NCI-H2171 treated with DMSO at 0.1 percent for 48 hours (cell line): ENCODE results near the gene OR4K1.
"Not testable (repeated sequence)": the region's sequence is repeated elsewhere in the genome, so short reads cannot be mapped to it uniquely, and the experiment has no call there.

Experiments
- DNase-seq: peaks from one replicate; lab custom pipeline; 2025; lab: John Stamatoyannopoulos, UW

The OR4K1 gene, protein sequence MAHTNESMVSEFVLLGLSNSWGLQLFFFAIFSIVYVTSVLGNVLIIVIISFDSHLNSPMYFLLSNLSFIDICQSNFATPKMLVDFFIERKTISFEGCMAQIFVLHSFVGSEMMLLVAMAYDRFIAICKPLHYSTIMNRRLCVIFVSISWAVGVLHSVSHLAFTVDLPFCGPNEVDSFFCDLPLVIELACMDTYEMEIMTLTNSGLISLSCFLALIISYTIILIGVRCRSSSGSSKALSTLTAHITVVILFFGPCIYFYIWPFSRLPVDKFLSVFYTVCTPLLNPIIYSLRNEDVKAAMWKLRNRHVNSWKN

DNA sequence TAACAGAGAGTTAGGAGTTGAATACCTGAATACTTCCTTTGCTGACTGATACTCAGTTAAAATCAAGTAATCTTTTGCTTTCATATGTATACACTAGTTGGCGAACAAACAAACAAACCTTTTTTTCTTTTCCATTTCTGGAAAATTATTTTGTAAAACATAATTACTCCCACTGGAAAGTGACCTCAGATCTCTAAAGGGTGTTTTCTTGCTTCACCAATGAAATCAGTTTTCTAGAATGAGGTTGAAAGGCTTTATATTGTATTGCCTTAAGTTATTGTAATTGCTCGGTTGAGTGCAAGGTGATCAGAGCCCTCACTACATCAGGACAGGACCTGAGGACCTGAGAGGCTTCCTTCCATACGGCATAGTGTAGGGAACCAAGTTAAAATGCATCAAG is at the start of gene OR4K1:
Gene OR4K1, plus strand, starts transcription at position 301 of the 400 bp plus-strand sequence. CDS start 4,750 bp downstream, outside the sequence.
- DNase-seq = no peak

DNA sequence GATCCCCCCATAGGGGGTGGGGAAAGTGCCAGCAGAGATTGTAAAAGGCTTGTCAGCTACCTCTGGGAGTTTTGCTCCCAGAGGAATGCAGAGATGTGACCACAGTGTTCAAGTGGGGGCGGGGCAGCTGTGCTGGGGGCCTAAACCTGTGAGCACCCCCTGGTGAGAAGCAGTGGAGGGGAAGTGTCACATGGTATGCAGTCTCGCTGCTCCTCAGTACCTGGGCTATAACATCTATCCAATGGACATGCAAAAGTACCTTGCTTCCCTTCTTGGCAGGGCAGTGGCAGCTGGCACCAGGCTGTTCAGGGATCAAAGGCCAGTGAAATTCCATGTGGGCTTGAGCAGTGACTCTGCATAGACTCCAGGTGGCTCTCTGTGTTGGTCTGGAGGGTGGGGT is 35.4 kb upstream of the OR4K1 start:
- no peak for DNase-seq

DNA sequence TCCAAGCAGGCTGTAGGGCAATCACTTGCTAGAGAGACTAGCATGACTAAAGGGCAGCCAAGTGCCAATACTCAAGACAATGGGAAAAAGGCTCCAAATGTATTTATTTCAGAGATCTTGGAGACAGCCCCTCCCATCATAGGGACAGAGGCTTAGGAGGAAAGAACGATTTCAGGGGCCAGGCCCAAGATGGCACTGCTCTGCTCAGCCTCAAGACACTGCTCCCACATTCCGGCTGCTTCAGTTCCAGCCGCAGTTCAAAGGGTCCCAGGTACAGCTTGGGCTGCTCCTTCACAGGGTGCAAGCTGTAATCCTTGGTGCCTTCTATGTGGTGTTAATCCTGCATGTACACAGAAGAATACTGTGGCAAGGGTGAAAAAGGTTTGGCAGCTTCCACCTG is 29.7 kb upstream of the OR4K1 start:
- no peak for DNase-seq

DNA sequence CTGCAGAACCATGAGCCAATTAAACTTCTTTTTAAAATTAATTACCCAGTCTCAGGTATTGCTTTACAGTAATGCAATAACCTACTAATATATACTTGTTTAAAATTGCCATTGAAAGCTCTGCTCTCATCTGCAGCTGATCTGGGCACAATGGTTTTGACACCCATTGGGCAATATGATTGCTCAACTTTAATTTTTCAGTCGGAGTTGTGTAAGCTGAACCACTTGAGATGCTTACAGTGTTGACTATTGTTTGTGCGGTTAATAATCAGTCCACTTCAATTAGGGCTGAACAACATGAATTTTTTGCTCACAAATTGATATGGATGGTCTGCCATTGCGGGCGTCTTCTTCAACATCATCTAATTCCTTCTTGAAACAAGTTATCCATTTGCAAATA is 28.3 kb upstream of the OR4K1 start:
- no peak for DNase-seq

DNA sequence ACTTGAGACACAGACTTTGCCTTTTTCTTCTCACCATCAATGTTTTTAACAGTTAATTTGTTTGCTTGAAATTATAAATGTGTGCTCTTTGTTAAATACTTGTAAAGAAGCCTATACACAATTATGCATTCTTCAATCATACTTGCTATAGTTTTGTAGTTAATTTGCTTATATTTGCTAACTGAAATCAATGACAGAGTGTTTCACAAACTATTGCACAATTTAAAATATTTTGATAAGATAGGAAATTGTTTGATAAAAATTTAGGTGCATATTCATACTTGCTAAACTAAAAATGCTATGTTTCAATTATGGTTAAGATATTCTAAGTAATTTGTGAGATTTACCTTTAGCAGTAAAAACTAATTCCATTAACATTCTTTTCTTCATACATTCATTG is 24.1 kb upstream of the OR4K1 start:
- DNase-seq = no peak

GRCh38 chr14:19911114-19911513 is 19.6 kb upstream of the OR4K1 start:
- DNase-seq = no peak

DNA sequence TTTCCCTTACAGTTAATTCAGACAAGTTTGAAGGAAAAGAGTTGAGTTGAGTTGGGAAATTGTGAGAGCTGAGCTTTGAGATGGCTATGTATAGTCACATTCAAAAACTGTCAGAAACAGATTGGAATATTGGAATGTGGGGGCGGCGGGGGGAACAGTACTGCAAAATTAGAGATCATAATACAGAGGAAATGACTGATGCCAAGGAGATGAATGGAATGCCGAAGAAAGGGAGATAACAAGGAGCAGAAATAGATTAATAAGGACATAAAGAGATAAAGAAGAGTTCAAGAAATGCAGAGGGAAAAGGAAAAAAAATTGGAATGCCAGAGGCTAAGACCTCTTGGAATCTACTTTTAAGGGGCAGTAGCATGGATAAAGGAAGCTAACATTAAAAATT is 13.5 kb upstream of the OR4K1 start:
- DNase-seq = no peak

GRCh38 chr14:19917955-19918518 is 12.7 kb upstream of the OR4K1 start:
- DNase-seq = no peak

DNA sequence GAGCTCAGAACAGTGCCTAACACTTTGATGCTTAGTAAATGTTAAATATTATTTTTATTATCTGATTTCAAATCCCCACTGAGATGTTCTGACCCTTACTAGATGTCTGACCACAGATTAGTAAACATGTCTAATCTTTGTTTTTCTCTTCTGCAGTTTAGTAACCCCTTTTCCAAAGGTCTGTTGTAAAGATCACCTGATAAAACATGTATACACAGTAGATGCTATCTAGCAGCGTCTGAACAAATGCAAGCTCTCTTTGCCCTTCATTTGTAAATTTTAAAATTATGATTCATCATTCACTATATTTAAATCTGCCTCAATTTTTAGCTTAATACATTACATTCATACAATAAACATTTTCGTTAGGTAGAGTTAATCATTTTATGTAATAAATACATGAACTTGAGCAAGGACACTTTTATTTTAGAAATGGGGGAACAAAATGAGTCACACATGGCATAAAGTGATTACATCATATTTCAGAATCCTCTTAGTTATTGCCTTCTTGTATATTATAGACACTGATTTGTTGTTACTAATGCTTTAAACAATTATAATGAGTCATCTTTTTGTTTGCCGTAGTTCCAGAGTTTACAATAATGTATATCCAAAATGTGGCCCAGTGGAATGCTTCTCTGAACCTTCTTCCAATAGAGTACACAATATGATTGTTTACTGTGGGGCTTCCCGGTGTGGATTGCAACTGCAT is 12.0 kb upstream of the OR4K1 start:
- no peak for DNase-seq

DNA sequence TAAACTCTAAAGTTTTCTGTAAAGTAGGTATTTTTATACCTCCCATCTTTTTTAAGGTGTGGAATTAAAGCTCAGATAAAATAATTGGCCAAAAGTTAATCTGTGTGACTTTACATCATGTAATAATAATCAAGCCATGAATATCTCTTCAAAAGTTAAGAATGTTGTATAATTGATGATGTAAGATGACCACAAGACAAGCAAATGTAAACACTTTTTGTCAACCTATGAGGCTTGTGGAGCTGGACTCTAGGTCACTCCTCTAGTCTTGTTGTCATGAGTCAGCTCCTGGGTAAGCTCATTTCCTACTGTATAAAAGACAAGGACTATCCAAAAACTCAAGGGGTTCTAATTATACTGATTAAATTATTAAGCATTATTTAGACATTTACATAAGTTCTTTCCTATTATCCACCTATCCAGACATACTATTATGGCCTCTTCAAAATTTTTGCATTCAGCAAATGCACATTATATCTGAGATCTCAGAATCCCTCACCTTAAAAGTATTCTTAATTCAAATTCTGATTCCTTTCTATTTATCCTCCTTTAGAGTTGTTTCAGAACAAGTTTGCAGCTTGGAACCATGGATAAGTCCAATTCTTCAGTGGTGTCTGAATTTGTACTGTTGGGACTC is 10.6 kb upstream of the OR4K1 start, which contains the start of gene OR4K5:
Gene OR4K5, plus strand, starts transcription at position 587 of the 637 bp plus-strand sequence. Its CDS starts 0 bp downstream, at position 587.
- no peak for DNase-seq

GRCh38 chr14:19941668-19942067 is 11.0 kb downstream of the OR4K1 start:
- no peak for DNase-seq

DNA sequence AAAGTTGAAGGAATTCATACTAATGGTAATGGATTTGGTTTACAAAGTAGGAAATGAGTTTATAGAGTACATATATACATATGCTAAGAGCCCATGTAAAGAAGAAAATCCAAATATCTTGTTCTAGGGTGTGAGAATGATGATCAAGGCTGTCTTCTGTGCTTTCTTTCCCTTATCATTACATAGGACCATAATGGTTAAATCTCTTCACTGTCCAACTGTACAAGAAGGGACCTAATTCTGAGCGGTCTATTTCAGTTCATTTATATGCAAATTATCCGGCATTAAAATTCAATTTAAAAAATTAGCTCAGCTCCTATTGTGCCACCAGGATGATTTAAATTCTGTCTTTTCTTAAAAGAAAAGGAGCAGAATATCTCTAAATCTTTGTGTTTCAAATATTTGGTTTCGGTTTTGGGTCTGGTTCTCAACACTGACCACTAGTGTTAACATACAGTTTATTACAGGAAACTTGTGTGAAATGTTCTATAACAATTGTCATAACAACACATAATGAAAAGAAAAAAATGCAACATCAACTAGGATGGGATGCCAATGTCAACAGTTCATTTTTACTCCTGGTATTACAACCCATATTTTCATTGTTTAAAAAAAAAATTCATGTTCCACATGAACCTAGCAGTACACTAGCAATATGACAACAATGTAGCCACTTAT is 16.8 kb downstream of the OR4K1 start:
- no peak for DNase-seq

- no peak for DNase-seq
Measured at GRCh38 chr14:19949218-19949617, 18.5 kb downstream of the OR4K1 start.

DNA sequence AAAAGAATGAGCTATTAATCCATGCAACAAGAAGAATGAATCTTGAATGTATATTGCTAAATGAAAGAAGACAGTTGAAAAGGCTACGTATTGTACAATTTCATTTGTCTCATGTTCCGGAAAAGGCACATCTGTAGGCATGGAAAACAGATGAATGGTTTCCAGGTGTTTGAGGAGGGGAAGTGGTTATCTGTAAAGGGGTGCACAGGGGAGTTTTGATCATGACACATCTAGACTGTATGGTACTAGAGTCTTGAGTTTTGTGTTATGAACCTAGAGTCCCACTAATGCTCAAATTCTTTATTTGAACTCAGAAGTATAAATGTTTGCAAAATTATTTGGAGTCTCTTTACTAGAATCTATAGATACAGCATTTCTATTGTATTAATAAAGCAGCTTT is 39.0 kb downstream of the OR4K1 start:
- not testable (repeated sequence) for DNase-seq

DNA sequence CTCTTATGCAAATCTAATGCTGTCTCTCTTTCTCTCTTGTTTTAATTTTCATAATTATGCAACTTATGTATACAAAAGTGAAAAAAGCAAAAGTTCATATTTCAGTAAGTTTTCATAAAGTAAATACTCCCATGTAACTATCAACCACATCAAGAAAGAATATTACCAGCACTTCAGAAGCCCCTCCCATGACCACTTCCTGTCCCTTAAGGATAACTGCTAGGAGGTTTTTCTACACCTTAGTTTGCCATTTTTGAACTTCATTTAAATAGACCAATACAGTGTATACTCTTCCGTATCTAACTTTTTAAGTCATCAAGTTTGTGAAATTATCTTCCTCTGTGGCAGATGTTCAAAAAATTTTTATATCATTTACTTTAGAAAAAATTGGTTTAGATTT is 44.1 kb downstream of the OR4K1 start:
- no peak for DNase-seq

DNA sequence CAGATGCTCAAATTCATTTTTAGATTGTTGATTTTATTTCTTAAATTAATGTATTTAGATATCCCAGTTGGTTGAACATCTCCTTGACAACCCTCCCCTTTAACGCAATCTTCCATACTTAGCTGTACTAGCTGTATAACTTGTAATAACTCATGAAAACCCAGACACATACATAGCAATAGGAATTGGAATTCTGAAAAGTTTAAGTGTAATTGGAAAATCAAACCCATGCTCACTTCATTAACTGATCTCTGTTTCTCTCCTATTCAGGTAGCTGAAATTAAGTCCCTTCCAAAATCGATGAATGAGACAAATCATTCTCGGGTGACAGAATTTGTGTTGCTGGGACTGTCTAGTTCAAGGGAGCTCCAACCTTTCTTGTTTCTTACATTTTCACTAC is 44.6 kb downstream of the OR4K1 start, which contains the start of gene OR4K15:
Gene OR4K15, plus strand, starts transcription at position 301 of the 400 bp plus-strand sequence. Its CDS starts 0 bp downstream, at position 301.
- no peak for DNase-seq
